ENCODE measurements around the gene KLHL13.

KLHL13 gene

DNA sequence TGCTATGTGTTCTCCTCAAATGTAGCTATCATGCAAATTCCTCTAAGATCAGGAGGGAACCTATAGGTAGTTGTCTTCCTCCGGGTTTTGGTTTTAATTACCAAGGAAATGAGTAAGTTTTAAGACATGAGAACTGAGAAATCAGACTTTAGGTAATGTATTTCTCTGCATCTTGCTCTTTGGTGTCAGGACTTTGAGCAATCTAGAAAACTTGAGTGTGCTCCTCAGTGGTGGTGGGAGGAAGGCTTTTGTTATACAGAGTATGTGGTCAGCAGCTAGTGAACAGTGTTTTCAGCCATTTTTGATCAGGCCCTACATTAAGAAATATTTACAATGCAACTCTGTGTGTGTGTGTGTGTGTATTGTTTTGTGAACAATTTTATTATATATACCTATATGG lies 224.1 kb downstream of the KLHL13 start:
- H3K4me3 ChIP-seq (ENCODE audit: low read length), result no peak overlapping the region
- DNase-seq (ENCODE audit: low read depth, low spot score), result no peak
- H3K4me1 ChIP-seq (ENCODE audit: control insufficient read depth, insufficient read depth, low read length), result no peaks in the 10 kb centered on the region
- WGBS (ENCODE audit: insufficient coverage, insufficient read length), result no CpG with 5 or more reads among the region's 1 CpG
- no peaks in the 10 kb centered on the region for H3K36me3 ChIP-seq (ENCODE audit: control insufficient read depth, insufficient read depth, low read length)
- H3K9me3 ChIP-seq (ENCODE audit: control insufficient read depth, insufficient read depth, low read length), result no peaks in the 10 kb centered on the region
- no peak overlapping the region for H3K27ac ChIP-seq (ENCODE audit: low read length)
- no peaks in the 10 kb centered on the region for H3K27me3 ChIP-seq (ENCODE audit: control insufficient read depth, insufficient read depth, low read length)

DNA sequence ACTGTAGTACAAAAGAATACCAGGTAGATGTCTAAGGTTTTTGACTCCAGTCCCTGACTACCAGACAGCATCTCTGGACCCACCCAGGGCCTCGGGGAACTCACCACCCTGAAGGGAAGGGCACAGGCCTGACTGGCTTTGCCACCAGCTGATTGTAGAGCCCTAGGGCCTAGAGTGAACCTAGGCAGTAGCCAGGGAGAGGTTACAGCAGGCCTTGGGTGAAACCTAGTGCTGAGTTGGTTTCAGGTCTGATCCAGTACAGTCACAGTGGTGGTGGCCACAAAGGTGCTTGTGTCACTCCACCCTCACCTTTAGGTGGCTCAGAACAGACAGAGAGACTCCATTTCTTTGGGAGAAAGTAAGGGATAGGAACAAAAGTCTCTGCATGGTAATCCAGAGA lies 244.8 kb downstream of the KLHL13 start:
- H3K27ac ChIP-seq (ENCODE audit: low read length), result no peak overlapping the region
- no peak for DNase-seq (ENCODE audit: low read depth, low spot score)
- H3K36me3 ChIP-seq (ENCODE audit: control insufficient read depth, insufficient read depth, low read length), result no peaks in the 10 kb centered on the region
- H3K4me3 ChIP-seq (ENCODE audit: low read length), result no peak overlapping the region
- no CpG with 5 or more reads among the region's 1 CpG for WGBS (ENCODE audit: insufficient coverage, insufficient read length)
- H3K27me3 ChIP-seq (ENCODE audit: control insufficient read depth, insufficient read depth, low read length), result no peaks in the 10 kb centered on the region
- no peaks in the 10 kb centered on the region for H3K9me3 ChIP-seq (ENCODE audit: control insufficient read depth, insufficient read depth, low read length)
- H3K4me1 ChIP-seq (ENCODE audit: control insufficient read depth, insufficient read depth, low read length), result no peaks in the 10 kb centered on the region

DNA sequence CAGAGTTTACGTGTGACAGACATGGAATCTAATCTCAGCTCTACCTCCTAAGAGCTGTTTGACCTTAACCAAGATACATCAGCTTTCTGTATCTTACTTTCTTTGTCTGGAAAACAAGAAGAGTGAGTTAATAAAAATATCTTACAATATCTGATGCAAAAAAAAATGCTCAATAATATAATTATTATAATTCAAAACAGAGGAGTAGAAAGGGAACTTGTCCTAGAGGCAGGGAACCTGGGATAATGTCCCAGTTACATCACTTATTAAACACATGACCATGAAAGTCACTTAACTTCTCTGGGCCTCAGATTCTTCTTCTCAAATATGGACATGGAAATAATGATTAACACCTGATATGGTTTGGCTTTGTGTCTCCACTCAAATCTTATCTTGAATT lies 256.1 kb downstream of the KLHL13 start:
- Histone ChIP-seq H3K9me3 (ENCODE audit: control insufficient read depth, insufficient read depth, low read length) (no peaks in the 10 kb centered on the region), H3K36me3 (ENCODE audit: control insufficient read depth, insufficient read depth, low read length) (no peaks in the 10 kb centered on the region), H3K4me3 (ENCODE audit: low read length) (no peak overlapping the region), H3K27me3 (ENCODE audit: control insufficient read depth, insufficient read depth, low read length) (no peaks in the 10 kb centered on the region), H3K4me1 (ENCODE audit: control insufficient read depth, insufficient read depth, low read length) (no peaks in the 10 kb centered on the region), H3K27ac (ENCODE audit: low read length) (no peak overlapping the region)
- WGBS (ENCODE audit: insufficient coverage, insufficient read length), result no CpG with 5 or more reads among the region's 1 CpG
- no peak for DNase-seq (ENCODE audit: low read depth, low spot score)

DNA sequence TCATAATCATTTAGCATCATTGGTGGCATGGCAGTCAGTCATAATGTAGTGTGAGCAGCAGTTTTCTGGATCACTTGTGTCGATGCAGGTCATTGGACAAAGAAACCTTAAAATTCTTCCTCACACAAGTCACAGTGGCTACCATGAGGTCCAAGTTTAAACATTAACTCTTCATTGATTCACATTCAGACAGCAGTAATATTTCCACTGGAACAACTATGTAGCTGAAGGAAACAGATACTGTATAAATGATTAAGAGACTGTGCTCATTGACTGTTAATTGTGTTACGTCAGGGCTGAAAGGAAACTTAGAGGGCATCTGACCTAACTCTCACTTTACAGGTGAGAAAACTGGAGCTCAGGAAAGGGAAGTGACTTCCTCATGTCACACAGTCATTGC lies 261.8 kb downstream of the KLHL13 start:
- Histone ChIP-seq H3K4me3 (ENCODE audit: low read length) (no peak overlapping the region), H3K9me3 (ENCODE audit: control insufficient read depth, insufficient read depth, low read length) (no peaks in the 10 kb centered on the region), H3K4me1 (ENCODE audit: control insufficient read depth, insufficient read depth, low read length) (no peaks in the 10 kb centered on the region), H3K27me3 (ENCODE audit: control insufficient read depth, insufficient read depth, low read length) (no peaks in the 10 kb centered on the region), H3K36me3 (ENCODE audit: control insufficient read depth, insufficient read depth, low read length) (no peaks in the 10 kb centered on the region), H3K27ac (ENCODE audit: low read length) (no peak overlapping the region)
- no CpG with 5 or more reads among the region's 2 CpGs for WGBS (ENCODE audit: insufficient coverage, insufficient read length)
- DNase-seq (ENCODE audit: low read depth, low spot score), result no peak

DNA sequence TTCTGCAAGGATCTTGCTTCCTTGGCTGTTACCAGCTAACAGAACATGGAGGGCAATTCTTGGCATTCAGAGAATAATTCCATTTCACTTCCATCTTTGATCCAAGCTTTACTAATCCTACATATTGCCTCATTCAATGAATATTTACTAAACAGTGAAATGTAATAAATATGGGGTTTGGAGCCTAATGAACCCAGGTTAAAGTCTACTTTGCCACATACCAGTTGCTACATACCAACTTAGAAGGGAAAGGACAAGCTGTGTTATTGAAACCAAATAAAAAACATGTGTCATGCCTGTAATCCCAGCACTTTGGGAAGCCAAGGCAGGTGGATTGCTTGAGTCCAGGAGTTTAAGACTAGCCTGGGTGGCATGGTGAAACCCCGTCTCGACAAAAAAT lies 265.6 kb downstream of the KLHL13 start:
- H3K27ac ChIP-seq (ENCODE audit: low read length), result no peak overlapping the region
- H3K4me1 ChIP-seq (ENCODE audit: control insufficient read depth, insufficient read depth, low read length), result no peaks in the 10 kb centered on the region
- WGBS (ENCODE audit: insufficient coverage, insufficient read length), result no CpG with 5 or more reads among the region's 2 CpGs
- no peaks in the 10 kb centered on the region for H3K9me3 ChIP-seq (ENCODE audit: control insufficient read depth, insufficient read depth, low read length)
- H3K27me3 ChIP-seq (ENCODE audit: control insufficient read depth, insufficient read depth, low read length), result no peaks in the 10 kb centered on the region
- H3K36me3 ChIP-seq (ENCODE audit: control insufficient read depth, insufficient read depth, low read length), result no peaks in the 10 kb centered on the region
- no peak overlapping the region for H3K4me3 ChIP-seq (ENCODE audit: low read length)
- DNase-seq (ENCODE audit: low read depth, low spot score), result no peak

All from iPS DF 6.9 (cell line).